ENCODE data around the gene PDE6D.
"Not testable (repeated sequence)": the region's sequence is repeated elsewhere in the genome, so short reads cannot be mapped to it uniquely, and the experiment has no call there.

The PDE6D gene

GRCh38 chr2:231769170-231770136 lies 11.6 kb downstream of the PDE6D start:
- no peak for DNase-seq

DNA sequence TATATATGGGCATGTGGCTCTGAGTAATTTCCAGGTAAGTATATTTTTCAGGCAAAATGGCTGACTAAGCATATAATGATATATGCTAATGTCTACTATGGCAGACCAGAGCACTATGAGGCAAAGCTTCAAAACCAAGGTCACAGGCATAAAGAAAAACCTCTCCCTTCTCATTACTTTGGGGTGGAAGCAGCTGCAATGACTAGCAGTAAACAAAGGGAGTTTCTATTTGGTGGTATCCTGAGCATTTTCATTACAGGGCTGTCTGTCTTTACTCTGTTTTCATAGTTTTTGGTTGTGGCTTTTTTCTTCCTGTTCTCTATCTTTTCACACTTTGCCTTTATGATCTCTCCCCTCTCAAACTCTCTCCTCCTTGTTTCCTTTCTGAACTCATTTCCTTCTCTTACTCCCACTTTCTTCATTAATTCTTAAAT lies 15.6 kb downstream of the PDE6D start:
- DNase-seq: no peak

GRCh38 chr2:231764760-231765159 lies 16.3 kb downstream of the PDE6D start:
- DNase-seq: no peak

GRCh38 chr2:231764124-231764523 lies 17.0 kb downstream of the PDE6D start:
- DNase-seq: no peak

DNA sequence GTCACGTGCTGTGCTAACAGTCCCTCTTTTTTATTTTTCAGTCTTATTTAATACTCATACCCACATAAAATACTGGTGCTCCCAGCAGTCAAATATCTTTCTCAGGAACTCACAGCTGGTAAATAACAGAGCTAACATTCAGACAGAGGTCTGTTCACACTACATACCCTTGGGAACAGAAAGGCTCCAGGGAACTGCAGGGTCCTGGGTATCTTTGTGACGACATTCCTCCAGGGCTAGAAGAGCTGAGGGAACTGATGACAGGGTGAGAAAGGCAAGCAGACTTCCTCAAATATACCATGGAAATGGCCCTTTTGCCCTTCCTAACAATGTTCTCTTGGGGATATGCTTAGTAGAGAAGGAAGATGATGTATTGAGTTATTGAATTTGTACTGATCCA lies 19.3 kb downstream of the PDE6D start:
- no peak for DNase-seq

DNA sequence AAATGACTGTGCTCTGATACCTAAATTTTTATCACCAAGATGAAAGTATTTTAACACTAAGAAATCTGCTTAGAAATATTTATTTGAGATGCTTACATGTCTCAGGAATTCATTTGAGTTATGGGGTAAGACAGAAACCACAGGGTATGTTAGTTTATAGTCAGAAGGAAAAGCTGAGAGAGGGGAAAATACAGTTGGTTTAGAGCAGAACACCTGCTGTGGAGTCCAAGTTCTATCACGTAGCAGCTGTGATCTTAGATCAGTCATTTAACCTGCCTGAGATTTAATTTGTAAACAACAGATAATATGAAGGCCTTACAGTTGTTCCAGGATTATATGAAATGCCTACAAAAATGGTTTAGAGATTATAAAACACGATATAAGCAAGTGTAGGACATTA lies 29.0 kb downstream of the PDE6D start:
- DNase-seq: no peak

DNA sequence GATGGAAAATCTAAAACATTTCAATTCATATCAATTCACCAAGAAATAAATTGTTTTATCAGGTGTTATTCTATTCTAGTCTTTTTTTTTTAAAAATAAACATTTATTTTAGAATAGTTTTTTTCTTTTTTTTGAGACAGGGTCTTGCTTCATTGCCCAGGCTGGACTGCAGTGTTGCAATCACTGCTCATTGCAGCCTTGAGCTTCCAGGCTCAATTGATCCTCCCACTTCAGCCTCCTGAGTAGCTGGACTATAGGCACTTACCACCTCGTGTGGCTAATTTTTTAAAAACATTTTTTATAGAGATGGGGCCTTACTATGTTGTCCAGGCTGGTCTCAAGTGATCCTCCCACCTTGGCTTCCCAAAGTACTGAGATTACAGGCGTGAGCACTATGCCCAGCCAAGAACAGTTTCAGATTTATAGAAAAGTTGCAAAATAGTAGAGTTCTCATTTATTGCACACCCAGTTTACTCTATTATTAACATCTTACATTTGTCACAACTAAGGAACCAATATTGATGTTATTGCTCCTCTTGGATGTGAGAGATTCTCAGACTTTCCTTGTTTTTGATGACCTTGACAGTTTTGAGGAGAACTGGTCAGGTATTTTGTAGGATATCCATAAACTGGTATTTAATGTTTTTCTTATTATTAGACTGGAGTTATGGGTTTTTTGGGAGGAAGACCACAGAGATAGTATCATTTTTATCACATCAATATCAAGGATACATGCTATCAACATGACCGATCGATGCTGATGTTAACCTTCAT lies 29.9 kb downstream of the PDE6D start:
- DNase-seq: no peak

DNA sequence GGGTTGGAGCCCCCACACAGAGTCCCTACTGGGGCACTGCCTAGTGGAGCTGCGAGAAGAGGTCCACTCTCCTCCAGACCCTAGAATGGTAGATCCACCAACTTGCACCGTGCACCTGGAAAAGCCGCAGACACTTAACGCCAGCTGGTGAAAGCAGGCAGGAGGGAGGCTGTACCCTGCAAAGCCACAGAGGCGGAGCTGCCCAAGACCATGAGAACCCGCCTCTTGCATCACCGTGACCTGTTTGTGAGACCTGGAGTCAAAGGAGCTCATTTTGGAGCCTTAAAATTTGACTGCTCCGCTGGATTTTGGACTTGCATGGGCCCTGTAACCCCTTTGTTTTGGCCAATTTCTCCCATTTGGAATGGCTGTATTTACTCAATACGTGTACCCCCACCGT lies 32.1 kb downstream of the PDE6D start:
- not testable (repeated sequence) for DNase-seq

DNA sequence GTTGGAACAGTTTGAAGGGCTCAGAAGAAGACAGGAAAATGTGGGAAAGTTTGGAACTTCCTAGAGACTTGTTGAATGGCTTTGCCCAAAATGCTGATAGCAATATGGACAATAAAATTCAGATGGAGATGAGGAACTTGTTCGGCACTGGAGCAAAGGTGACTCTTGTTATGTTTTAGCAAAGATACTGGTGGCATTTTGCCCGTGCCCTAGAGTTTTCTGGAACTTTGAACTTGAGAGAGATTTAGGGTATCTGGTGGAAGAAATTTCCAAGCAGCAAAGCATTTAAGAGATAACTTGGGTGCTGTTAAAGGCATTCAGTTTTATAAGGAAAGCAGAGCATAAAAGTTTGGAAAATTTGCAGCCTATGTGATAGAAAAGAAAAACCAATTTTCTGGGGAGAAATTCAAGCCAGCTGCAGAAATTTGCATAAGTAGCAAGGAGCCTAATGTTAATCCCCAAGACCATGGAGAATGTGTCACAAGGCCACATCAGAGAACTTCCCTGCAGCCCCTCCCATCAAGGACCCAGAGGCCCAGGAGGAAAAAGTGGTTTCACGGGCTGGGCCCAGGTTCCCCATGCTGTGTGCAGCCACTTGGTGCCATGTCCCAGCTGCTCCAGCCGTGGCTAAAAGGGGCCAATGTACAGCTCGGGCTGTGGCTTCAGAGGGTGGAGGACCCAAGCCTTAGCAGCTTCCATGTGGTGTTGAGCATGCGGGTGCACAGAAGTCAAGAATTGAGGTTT lies 32.8 kb downstream of the PDE6D start:
- not testable (repeated sequence) for DNase-seq

- no peak for DNase-seq
These were observed 35.6 kb downstream of the PDE6D start for GRCh38 chr2:231745303-231746038.

DNA sequence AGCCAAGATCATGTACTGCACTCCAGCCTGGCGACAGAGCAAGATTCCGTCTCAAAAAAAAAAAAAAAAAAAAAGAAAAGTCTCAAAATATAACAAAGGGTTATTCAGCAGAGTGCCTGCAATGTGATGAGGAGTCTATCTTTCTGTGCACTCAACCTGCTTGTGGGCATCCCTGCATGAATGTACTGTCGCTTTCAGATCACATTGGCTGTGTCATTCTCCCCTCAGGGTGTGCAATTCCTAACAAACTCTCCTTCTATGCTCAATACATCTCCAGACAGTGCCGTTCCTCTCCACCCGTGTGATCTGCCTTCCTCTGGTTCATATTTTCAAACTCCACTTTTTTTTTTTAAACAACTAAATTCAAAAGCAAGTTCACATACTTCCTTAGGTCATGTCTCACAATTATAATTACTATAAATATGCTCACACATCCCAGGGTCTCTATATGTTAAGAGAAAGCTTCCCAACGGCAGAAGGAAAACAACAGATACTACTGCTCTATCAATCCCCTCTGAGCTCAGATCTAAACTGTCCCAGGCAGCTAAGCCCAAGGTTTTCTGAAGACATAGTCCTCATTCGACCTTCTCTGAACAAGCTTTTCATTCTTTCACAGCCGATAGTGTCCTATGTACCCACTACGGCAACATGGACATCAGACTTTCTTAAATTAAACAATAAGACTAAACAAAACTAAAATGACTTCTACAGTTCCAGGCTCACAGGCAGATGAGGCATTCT lies 37.5 kb downstream of the PDE6D start:
- no peak for DNase-seq

DNA sequence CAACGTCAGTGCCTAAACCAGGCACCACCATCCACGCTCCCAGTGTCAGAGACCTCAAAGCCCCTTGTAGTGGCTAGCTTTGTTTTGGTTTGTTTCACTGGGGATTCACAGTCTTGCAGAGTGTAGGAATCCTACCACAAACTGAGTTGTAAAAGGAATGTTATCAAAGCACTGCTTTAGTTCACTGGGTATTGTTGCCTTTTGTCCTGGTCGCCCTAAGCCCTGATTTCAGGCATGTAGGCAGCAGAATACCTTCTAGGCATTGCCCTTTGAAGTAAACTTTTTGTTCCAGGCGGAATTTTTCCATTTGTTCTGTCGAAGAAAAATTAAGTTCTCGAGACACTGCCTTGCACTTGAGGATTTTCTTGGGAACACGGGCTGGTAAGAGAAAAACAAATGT lies 43.3 kb downstream of the PDE6D start:
- no peak for DNase-seq

- no peak for DNase-seq
These were observed 48.5 kb downstream of the PDE6D start for GRCh38 chr2:231732604-231733003.

DNA sequence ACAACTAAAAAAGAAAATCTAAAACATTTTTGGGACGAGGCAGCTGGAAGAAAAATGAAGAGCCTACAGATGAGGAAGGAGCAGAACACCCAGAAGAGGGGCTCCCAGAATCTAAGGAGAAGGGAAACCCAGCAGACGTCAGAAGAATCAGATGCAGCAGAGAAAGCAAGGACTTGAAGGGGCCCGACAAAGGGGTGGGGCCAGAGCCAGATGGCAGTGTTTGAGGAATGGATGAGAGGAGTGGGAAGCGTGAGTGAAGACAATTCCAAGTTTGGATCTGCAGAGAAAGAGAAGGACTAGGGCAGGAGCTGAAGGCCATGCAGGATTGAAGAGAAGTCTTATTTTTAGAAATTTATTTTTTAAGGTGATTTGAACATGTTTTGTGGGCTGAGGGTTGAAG lies 53.5 kb downstream of the PDE6D start:
- DNase-seq: no peak

DNA sequence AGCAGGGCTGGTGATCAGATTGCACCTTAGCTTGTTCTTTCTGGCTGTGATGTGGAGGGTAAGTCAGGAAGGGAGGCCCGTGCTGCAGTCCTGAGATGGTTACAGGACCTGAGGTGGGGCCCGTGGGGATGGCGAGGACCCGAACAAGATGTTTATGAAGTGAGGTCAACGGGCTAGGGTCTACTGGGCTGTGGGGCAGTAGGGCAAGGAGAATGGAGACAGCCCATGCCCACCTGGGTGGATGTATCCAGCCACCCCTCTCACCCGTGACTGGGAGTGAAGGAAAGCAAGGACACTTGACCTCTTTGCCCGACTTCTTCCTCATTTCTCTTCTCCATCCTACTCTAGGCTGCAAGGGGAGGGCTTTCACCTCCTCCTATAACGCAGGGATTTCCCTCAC lies 54.8 kb downstream of the PDE6D start:
- DNase-seq: no peak

DNA sequence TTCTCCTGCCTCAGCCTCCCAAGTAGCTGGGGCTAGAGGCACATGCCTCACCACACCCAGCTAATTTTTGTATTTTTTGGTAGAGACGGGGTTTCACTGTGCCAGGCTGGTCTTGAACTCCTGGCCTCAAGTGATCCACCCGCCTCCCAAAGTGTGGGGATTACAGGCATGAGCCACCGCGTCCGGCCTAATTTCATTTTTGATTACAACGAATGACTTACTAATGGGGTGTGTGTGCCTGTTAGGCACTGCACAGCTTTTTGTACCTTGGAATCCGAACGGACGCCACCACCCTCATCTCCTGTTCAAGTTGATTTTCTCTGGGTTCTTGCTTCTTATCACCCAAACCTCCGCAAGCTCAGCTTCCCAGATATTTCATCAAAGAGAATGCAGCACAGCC lies 55.6 kb downstream of the PDE6D start:
- DNase-seq: no peak

GRCh38 chr2:231722721-231723307 lies 58.3 kb downstream of the PDE6D start:
- no peak for DNase-seq

GRCh38 chr2:231720987-231721966 lies 59.8 kb downstream of the PDE6D start:
- DNase-seq: no peak

DNA sequence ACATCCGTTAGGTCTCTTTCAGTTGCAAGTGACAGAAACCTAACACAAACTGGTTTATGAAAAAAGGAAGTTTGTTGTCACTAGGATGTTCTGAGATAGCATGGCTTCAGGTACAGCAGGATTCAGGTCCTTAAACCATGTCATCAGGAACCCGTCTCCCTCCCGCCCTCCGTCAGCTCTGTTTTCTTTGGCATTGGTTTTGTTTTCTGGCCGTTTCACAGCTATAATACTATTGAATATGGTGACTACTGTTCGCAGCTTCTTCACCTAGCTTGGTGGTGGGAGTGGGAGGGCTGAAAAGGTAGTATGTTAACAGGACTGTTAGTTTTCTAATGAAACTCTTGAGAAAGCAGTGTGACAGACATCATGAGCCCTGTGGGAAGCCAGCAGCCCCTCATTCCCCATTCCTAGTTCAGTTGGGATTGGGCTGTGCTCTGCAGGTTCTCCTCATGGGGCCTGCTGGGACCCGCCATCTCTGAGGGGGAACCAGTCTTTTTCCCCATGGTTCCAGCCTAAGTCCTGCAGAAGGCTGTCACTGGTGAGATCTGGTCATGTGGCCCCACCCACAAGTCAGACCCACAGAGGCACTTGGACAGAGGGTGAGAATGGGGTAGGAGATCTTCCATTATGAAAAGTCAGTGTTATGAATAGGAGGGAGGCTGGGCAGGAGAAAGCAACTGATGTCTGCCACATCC lies 60.6 kb downstream of the PDE6D start:
- DNase-seq: no peak
